NCI-H524 (cell line): ENCODE results near the gene LSM12.

Experiments used
- DNase-seq, 2 experiments: peaks; one replicate each; lab custom pipeline; 2025; lab: John Stamatoyannopoulos, UW

The LSM12 gene

GRCh38 chr17:43987131-43988021 lies 79.1 kb downstream of the LSM12 start:
- no peak for DNase-seq

- DNase-seq, result no peak
Measured at GRCh38 chr17:43986225-43986981, 80.1 kb downstream of the LSM12 start.

- no peak for DNase-seq
Measured at GRCh38 chr17:43984521-43984920, 82.0 kb downstream of the LSM12 start.
